Psoas muscle (tissue), 8 donors: ENCODE data around the gene FAHD2A. TPM values are rescaled to one million over a fixed set of nuclear protein-coding genes. Genes with fewer than 3 reads are reported as not detected.
A peak's percentile ranks its signal among the peaks of the same experiment; 100 is the strongest.

ENCODE experiments used
- ATAC-seq, 4 donors: fragments of 200-7000 bp; cut with Tn5 transposase; one replicate each; pipeline ENCODE4 v1.9.1; 2020; ENCODE audit warnings: moderate library complexity in 3 of 4, mild to moderate bottlenecking in 2 of 4
- DNase-seq, 2 donors: peaks; one replicate each; pipeline ENCODE4 v3.0.0-alpha.2; 2020
- H3K27ac ChIP-seq: fragments of 200-600 bp; one replicate; pipeline ENCODE4 v1.8.0; 2022
- H3K27me3 ChIP-seq, 3 donors: fragments of 200-600 bp in 1 of 3; one replicate each; pipeline versions ENCODE4 v1.6.1 to v1.8.0; 2013 to 2022; ENCODE audit warnings: low read length in 2 of 3, mild to moderate bottlenecking in 2 of 3, moderate library complexity in 1 of 3; ENCODE audit not compliant: insufficient read depth in 3 of 3
- H3K36me3 ChIP-seq, 2 donors: fragments of 200-600 bp in 1 of 2; one replicate each; pipeline versions ENCODE4 v1.6.1 to v1.8.0; 2013 to 2022; ENCODE audit warnings: low read depth in 1 of 2, mild to moderate bottlenecking in 1 of 2, moderate library complexity in 1 of 2; ENCODE audit not compliant: insufficient read depth in 1 of 2
- H3K4me1 ChIP-seq: fragments of 200-600 bp; one replicate; pipeline ENCODE4 v1.8.0; 2022
- H3K4me3 ChIP-seq: fragments of 200-600 bp; one replicate; pipeline ENCODE4 v1.8.0; 2022; ENCODE audit warnings: mild to moderate bottlenecking
- H3K9me3 ChIP-seq: fragments of 200-600 bp; one replicate; pipeline ENCODE4 v1.8.0; 2022
- CTCF ChIP-seq: fragments of 200-600 bp; IDR thresholded peaks from one replicate; pipeline ENCODE4 v1.8.0; 2022; ENCODE audit warnings: antibody characterized with exemption
- WGBS, 3 donors: extraction: QIAGEN DNeasy Blood & Tissue Kit; methylation state at CpG; one replicate each; pipeline versions ENCODE4 v1.1.6 to v1.1.7; 2013; 5-methylcytosine and 5-hydroxymethylcytosine counted together
- intact Hi-C, 2 donors: fragments of 100-400 bp; cut with DNase I; formaldehyde crosslinking; loops; one replicate each; pipeline versions ENCODE4 v1.11.0 to v1.14.2; 2022
- polyA plus RNA-seq, 3 donors: library from polyadenylated mRNA; stranded (reverse); fragments of 200-250 nt; gene quantifications; one replicate each; pipeline ENCODE4 v1.2.3, GENCODE V29; 2013
- total RNA-seq, 4 donors: library from RNA; stranded (reverse); fragmentation: NEBNext Ultra II Directional in 2 of 4; extraction: Animal tissue kit (Norgen Biotek cat#: 25700) in 2 of 4; gene quantifications; one replicate each; pipeline versions ENCODE4 v1.2.1 to v1.2.4, GENCODE V29; 2021 to 2023
- donor health status: healthy with polysubstance abuse.
- donor health status: DM: no; HTN: no; CAD: no; lungs with moderate emphysema.
- donor health status: Bipolar disorder and iron deficiency.
- donor health status: healthy.
- donor health status: DM: yes; HTN: yes; CAD: no.
- donor health status: DM: no; HTN: no; CAD: no.
- donor health status: DM: no; HTN: no; CAD: no.
- donor health status: DM: yes; HTN: yes; CAD: no.

Gene FAHD2A
- total and polyA plus RNA-seq, 7 donors: 21.9 to 39.0 (median 28.4) TPM

GRCh38 chr2:95382192-95382591 is 20.3 kb upstream of the FAHD2A start:
- no peak overlapping the region for H3K4me3 ChIP-seq
- no peak overlapping the region for H3K27ac ChIP-seq
- peaks cover 0 to 15% (median 11%) of the 10 kb centered on the region in 3 donors for H3K27me3 ChIP-seq
- H3K36me3 ChIP-seq: no peaks in the 10 kb centered on the region
- ATAC-seq (no peak), DNase-seq (no peak)
- no peak for TF ChIP-seq CTCF
- intact Hi-C loops: no loop called here
- no peaks in the 10 kb centered on the region for H3K9me3 ChIP-seq
- H3K4me1 ChIP-seq: no peaks in the 10 kb centered on the region
- 95 to 96% (median 96%) methylated on average over 20 of the region's 20 CpGs for WGBS, 3 donors

- no peaks in the 10 kb centered on the region for H3K4me1 ChIP-seq
- DNase-seq: no peak
- H3K9me3 ChIP-seq: no peaks in the 10 kb centered on the region
- H3K36me3 ChIP-seq: no peaks in the 10 kb centered on the region
- 63 to 85% (median 65%) methylated on average over 12 to 14 of the region's 14 CpGs for WGBS, 3 donors
- no peak for TF ChIP-seq CTCF
- intact Hi-C loops: no loop called here
- H3K27me3 ChIP-seq: peaks cover 0 to 15% (median 11%) of the 10 kb centered on the region in 3 donors
- H3K27ac ChIP-seq: no peak overlapping the region
- no peak overlapping the region for H3K4me3 ChIP-seq
- no peak for ATAC-seq
Observed at GRCh38 chr2:95382686-95383634, 19.5 kb upstream of the FAHD2A start.

GRCh38 chr2:95383635-95384027 is 18.9 kb upstream of the FAHD2A start:
- Histone ChIP-seq H3K9me3 (no peaks in the 10 kb centered on the region), H3K27me3 (peaks cover 0 to 18% (median 11%) of the 10 kb centered on the region in 3 donors), H3K27ac (no peak overlapping the region), H3K4me1 (no peaks in the 10 kb centered on the region), H3K4me3 (no peak overlapping the region), H3K36me3 (no peaks in the 10 kb centered on the region)
- WGBS, 3 donors: 33 to 66% (median 39%) methylated on average over 9 of the region's 9 CpGs
- intact Hi-C loops: no loop called here
- TF ChIP-seq CTCF: no peak
- no peak for DNase-seq
- no peak for ATAC-seq

- H3K27me3 ChIP-seq: peaks cover 0 to 18% (median 11%) of the 10 kb centered on the region in 3 donors
- intact Hi-C loops: loop anchor here in 1 of 2 donors (5.0 kb wide), 1 partner anchor 38 kb away; no protein-coding TSS in a partner anchor
- no peaks in the 10 kb centered on the region for H3K4me1 ChIP-seq
- no peaks in the 10 kb centered on the region for H3K36me3 ChIP-seq
- no peak overlapping the region for H3K4me3 ChIP-seq
- ATAC-seq (peak in 3 of 4 donors; percentile 40 to 62 (median 51)), DNase-seq (peak; percentile 55 to 73)
- no peaks in the 10 kb centered on the region for H3K9me3 ChIP-seq
- no peak for TF ChIP-seq CTCF
- WGBS, 3 donors: 21 to 49% (median 26%) methylated on average over 11 to 12 of the region's 12 CpGs
- H3K27ac ChIP-seq: no peak overlapping the region
Observed at GRCh38 chr2:95384854-95385569, 17.5 kb upstream of the FAHD2A start.
